NCI-H82 (cell line): ENCODE measurements around the gene ONECUT1.
A peak's percentile ranks its signal among the peaks of the same experiment; 100 is the strongest.

Experiments
- DNase-seq: peaks from one replicate; lab custom pipeline; 2025; lab: John Stamatoyannopoulos, UW

The ONECUT1 gene

DNA sequence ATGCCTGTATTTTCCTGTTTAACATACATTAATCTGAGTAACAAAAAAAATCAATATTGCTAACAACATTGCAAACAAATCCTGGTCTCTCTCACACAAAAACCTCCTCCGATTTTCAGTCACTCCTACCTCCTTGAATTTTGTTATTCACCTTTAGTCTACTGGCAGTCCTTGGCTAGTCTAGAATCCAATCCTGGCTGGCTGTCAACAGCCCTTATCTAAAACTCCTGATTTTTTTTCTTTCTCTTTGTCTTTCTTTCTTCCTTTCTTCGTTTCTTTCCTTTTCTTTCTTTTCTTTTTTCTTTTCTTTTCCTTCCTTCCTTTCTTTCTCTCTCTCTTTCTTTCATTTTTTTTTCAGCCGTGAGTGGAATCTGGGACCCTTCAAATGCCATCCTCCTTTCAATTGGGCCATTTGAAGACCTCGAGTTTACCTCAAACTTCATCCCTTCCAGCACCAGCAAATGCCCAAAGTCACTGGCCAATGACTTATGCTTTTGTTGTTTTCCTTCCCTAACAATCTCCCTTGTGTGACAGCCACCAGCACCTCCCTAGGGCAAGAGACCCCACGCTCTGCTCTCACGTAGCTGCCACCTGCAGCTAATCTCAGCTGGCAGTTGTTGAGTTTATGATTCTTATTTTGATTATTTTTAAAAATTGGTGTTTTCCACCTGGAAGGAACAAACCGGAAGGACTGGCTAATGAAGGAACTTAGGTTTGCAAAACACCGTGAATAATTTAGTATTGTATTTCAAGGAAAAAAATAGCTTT lies 6.8 kb upstream of the ONECUT1 start:
- DNase-seq, result no peak

DNA sequence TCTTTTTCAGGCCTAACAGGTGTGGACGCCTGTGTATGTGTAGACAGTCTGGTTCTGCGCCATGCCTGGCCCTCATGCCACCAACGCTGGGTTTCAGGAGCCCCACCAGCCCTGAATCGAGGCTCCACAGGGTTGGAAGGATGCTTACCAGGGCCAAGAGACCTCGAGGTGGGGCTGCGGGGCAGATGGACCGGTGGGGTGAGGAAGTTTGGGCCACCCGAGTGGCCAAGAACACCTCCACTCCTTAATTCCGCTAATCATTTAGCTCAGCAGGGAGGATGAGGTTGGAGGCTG lies 6.0 kb upstream of the ONECUT1 start:
- DNase-seq, result no peak

GRCh38 chr15:52795464-52796227 lies 5.5 kb upstream of the ONECUT1 start:
- DNase-seq, result no peak

DNA sequence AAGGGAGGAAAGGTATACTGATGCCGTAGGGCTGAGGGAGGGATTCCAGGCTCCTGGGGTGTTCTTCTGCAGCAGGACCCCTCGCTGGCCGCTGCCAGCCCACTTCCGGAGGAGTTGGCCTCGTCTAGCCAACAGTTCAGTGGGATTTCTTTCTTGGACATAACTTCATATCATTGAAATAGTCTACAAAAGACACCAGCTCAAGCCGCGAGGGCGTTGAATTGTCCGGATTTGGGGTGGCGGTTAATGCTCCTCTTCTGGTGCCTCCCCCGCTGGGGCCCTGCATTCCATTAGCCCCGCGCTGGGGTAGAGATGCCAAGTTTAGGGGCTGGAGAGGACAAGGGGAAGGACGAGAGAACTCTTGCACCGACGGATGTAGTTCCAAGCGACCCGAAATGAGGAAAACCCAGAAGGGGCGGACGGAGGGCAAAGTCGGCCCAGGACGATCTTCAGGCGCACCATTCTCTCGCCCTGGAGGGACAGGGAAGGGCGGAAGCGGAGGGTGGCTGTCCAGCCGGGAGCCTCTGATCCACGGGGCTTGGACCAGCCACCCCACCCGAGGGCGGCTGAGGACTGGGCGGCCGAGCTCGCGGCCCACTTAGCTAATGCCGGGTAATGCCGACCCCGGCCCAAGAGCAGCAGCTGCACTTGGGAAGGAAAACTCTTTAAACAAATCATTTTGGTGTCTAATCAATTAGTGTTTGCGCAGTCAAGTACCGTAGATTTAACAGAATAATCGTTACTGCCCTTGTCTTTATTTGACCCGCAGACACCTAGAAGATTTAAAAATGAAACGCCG lies 4.7 kb upstream of the ONECUT1 start:
- no peak for DNase-seq

DNA sequence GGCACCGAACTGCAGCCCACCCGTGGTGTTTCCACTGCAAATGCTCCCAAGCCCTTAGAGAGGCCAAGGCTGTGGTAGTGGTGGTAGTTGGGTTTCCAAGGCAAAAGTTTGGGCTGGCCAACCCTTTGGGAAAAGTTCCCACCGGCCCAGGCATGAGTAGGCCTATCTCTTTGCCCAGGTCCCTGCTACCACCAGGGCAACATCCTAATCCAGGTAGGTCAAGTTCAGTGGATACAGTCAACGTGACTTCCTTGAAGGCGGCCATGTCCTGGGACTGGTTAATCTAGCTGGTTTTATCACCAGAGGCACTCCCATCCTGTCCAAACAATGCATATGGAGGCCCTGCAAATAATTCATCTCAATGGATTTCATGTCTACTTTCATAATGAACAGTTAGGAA lies 1.6 kb upstream of the ONECUT1 start:
- no peak for DNase-seq

DNA sequence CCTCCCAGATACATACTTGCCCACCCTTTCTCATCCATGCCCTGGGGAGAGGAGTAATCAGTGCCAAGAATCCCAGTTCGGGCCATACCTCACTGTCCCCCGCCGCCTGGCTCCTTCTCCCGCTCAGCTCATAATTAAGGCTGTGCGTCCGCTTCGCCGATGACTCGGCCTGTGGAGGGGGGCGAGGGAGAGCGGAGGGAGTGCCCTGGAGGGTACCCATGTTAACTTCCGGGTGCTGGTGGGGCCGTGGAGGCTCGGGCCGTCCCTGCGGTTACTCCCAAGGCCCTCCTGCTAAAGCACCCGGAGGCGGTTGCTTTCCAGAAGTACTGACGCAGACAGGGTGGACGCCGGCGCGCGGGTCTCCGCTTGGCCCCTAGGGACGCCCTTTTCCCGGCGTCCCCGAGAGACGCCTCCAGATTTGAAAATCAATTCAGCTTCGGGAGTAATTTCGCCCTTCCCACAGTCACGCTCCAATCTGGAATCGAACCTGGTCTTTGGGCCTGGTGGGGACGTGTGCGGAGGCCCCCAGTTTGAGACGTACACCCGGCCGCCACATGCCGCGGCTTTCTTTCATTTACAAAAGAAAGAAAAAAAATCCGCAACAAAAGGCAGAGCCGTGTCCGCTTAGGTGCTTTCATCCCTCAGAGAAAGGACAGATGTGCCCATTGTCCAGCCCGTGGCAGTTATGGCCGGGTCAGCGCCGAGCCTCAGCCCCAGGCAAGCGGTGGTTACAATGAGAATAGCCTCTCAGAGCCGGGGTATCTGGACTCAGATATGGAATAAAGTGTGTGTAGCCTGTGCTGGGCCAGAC lies 1.0 kb upstream of the ONECUT1 start:
- DNase-seq, result no peak

DNA sequence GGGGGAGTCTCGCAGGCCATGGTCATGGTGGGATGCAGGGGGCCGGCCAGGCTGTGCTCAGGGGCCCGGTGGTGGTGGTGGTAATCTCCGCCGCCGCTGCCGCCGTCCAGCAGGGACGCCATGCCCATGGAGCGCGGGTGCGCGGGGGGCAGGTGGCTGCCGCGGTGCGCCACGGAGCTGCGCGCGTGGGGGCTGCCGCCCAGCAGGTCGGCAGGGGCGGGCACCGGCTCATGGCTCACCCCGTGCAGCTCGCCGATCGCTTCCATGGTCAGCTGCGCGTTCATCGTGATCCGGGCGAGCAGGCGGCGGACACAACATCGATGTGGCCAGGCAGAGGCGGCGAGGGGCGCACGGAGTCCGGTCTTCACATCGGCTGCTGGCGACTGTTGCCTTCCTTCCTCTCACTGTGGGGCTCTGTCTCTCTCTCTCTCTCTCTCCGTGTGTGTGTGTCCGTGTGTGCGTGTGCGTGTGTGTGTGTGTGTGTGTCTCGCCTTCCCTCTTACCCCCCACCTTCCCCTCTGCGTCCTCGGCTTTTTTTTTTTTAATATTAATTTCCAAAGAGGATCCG lies 451 bp downstream of the ONECUT1 start:
- DNase-seq, result peak; percentile 62

GRCh38 chr15:52789008-52789600 lies 1.0 kb downstream of the ONECUT1 start:
- no peak for DNase-seq

GRCh38 chr15:52788099-52788986 lies 1.8 kb downstream of the ONECUT1 start:
- peak; percentile 51 for DNase-seq

- peak; percentile 48 for DNase-seq
These were observed 2.5 kb downstream of the ONECUT1 start for GRCh38 chr15:52787549-52788098.

DNA sequence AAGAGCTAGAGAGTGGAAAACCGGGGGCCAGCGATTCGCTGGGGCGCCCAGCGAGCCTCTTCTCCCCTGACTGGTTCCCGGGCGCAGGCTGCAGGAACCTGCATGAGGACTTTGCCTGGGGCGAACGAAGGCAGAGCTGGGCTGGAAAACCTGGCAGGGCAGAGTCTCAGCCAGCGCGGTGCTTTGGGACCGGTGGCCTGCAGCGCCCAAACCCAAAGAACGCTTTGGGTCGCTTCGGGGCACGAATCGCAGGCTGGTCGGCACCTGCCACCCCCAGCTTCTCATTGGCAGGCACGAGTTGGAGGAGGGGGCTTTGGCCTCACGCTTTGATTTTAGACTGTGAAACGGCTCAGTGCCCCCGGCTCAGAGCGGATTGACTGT lies 3.0 kb downstream of the ONECUT1 start:
- peak; percentile 60 for DNase-seq

GRCh38 chr15:52786436-52787122 lies 3.6 kb downstream of the ONECUT1 start:
- DNase-seq, result no peak

DNA sequence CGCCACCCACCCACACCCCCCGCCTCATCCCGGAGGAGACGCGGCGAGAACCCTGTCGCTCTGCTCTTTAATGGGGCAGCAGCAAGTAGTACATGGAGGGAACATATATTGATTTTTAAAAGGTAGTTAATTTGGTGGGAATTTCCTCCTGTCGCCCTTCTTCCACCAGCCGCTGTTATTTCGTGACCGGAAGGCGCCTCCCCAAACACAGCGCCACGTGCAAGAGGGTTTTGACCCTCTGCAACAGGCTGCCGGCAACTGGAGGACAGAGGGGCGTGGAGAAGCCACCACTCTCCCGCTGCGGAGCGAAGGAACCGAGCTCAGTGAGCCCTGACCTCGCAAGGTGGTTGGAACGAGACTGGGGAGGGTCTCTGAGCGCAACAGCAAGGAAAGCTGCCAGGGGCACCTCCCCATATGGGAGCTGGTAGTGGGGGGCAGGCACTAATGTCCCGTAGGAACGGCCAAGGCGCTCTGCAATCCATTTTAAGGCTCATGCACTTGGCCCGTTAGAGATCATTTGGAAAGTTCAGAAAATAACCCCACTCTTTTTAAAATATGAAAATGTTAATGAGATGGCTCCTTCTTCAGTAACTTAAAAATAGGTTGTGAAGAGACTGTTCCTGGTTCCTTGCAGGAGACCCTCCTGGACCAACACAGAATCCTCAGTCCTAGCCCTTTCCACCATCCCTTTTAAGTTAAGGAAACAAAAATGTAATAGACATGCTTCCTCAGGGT lies 4.3 kb downstream of the ONECUT1 start:
- peak; percentile 11 for DNase-seq

DNA sequence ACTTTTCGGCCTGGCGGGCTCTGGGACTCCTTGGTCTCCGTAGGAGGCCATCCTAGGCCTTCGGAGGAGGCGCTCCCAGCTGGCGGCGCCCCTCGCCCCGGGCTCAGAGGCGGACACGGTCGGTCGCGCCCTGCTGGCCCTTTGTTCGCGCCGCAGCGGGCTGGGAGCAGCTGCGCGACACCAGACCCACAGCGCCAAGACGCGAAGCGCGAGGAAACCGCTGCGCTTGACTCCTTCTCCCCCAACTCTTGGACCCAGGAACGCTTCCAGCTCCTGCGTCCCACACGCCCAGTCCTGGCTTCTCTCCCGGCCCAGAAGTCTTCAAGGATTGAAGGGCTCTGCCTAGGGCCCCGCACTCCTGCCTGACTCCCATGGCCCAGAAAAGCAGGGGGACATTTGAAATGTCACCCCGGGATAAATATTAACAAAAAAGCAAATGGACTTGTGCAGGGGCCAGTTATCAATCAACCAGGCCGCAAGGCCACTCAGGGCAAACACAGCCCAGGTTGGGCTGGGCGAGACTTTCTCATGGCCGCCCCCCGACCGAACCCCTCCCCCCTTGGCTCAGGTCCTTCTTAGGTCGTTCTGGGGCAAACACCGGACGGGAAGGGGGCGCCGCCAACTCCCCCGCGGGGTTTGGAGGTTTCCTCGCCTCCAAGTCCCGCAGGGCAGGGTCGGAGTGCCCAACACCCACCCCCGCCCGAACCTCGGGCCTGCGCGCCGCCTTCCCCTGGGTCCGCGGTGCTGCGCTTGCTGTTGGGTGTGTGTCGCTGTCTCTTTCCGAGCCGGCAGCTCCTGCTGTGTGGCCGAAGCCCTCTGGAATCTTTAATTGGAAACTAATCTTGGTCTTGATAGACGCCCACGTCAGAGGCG lies 5.1 kb downstream of the ONECUT1 start:
- DNase-seq, result peak; percentile 41

DNA sequence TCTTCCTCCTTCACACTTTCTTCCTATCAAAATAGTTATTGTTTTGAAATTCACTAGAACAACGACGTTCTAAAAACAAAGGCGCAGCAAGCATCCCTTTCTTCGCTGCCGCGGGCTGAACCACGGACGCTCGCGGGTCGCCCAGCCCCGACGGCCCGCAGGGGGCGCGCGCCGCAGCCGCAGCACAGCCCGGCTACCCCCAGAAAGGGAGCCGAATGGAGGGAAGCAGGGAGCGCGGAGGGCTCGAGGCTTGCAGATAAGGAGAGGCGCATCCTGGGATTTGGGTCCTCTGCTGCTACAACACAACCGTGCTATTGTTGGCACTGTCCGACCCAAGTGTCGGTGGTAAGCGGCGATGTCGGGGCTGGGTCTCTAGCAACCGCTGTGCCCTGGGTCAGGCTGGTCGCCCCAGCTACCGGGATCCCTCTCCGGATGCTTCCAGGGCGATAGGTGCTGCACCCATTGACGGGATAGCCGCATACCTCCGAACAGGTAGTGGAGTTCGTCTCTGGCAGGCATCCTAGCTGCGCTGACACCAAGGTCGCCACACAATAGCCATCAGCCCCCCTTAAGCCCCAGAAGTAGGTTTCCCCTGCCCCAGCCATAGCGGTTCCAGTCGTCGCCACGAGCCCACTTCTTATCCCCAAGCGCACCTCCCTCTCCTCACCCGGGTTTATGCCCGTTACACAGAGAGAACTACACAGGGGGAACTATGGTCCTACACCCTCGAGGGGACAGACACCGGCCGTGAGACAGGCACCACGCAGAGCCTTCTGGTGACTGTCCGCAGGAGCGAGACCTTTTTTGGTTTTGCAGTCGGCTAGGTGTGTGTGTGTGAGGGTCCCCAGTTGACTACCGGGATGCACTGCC lies 6.0 kb downstream of the ONECUT1 start:
- DNase-seq, result peak; percentile 73

GRCh38 chr15:52783191-52783829 lies 6.8 kb downstream of the ONECUT1 start:
- no peak for DNase-seq
